Neural progenitor cell (in vitro differentiated cells): Measurements from ENCODE around the gene CD48. TPM values are rescaled to one million over a fixed set of nuclear protein-coding genes. Genes with fewer than 3 reads are reported as not detected.

Source experiments
- DNase-seq: peaks from one replicate; pipeline ENCODE4 v3.0.0-alpha.2; 2016; ENCODE audit warnings: low spot score
- H2AFZ ChIP-seq: fragments of 200-600 bp; sonication (generic); replicated peaks from 2 replicates; pipeline ENCODE4 v1.6.1; 2016; ENCODE audit warnings: antibody characterized with exemption
- H3F3A ChIP-seq: fragments of 200-600 bp; sonication (generic); 2 replicates; pipeline ENCODE4 v1.6.1; 2016; ENCODE audit warnings: antibody characterized with exemption, low read depth
- H3K27ac ChIP-seq: fragments of 200-600 bp; sonication (generic); 2 replicates; pipeline ENCODE4 v1.5.1; 2016; ENCODE audit warnings: mild to moderate bottlenecking
- H3K27me3 ChIP-seq: fragments of 200-600 bp; sonication (generic); 2 replicates; pipeline ENCODE4 v1.6.1; 2016; ENCODE audit warnings: mild to moderate bottlenecking, moderate library complexity
- H3K36me3 ChIP-seq: fragments of 200-600 bp; sonication (generic); 2 replicates; pipeline ENCODE4 v1.5.1; 2016
- H3K4me1 ChIP-seq: fragments of 200-600 bp; sonication (generic); 2 replicates; pipeline ENCODE4 v1.6.1; 2016; ENCODE audit warnings: mixed run types
- H3K4me2 ChIP-seq: fragments of 200-600 bp; sonication (generic); 2 replicates; pipeline ENCODE4 v1.6.1; 2016
- H3K4me3 ChIP-seq: fragments of 200-600 bp; sonication (generic); 2 replicates; pipeline ENCODE4 v1.5.1; 2016
- H3K79me2 ChIP-seq: fragments of 200-600 bp; sonication (generic); 2 replicates; pipeline ENCODE4 v1.6.1; 2016; ENCODE audit warnings: low read depth
- H3K9ac ChIP-seq: fragments of 200-600 bp; sonication (generic); 2 replicates; pipeline ENCODE4 v1.6.1; 2016
- H3K9me3 ChIP-seq: fragments of 200-600 bp; sonication (generic); 2 replicates; pipeline ENCODE4 v1.5.1; 2016; ENCODE audit warnings: low read depth
- H4K20me1 ChIP-seq: fragments of 200-600 bp; sonication (generic); 2 replicates; pipeline ENCODE4 v1.6.1; 2016; ENCODE audit warnings: low read depth
- H3K27ac Mint-ChIP-seq: 3 replicates; pipeline ENCODE4 v1.8.0; 2021; ENCODE audit warnings: mixed read lengths
- H3K27me3 Mint-ChIP-seq: 2 replicates; pipeline ENCODE4 v1.8.0; 2022; ENCODE audit warnings: low read depth, mild to moderate bottlenecking, inconsistent platforms, moderate library complexity, mixed read lengths; ENCODE audit not compliant: insufficient read depth
- H3K36me3 Mint-ChIP-seq: 3 replicates; pipeline ENCODE4 v1.8.0; 2021; ENCODE audit warnings: mixed read lengths
- H3K4me1 Mint-ChIP-seq: 3 replicates; pipeline ENCODE4 v1.8.0; 2021; ENCODE audit warnings: mixed read lengths
- H3K4me3 Mint-ChIP-seq: 3 replicates; pipeline ENCODE4 v1.8.0; 2021; ENCODE audit warnings: mild to moderate bottlenecking, moderate library complexity, mixed read lengths
- H3K9me3 Mint-ChIP-seq: 3 replicates; pipeline ENCODE4 v1.8.0; 2020; ENCODE audit warnings: mixed read lengths
- EZH2 ChIP-seq: fragments of 200-600 bp; sonication (generic); IDR thresholded peaks from 2 replicates; pipeline ENCODE4 v1.6.1; 2017; ENCODE audit warnings: antibody characterized with exemption, mild to moderate bottlenecking, moderate library complexity
- EZH2phosphoT487 ChIP-seq: fragments of 200-600 bp; sonication (generic); IDR thresholded peaks from 2 replicates; pipeline ENCODE4 v1.6.1; 2017; ENCODE audit warnings: antibody characterized with exemption
- total RNA-seq: library from RNA; depleted of rRNA; stranded (reverse); fragments of >200 nt; gene quantifications from 2 replicates; pipeline ENCODE4 v1.2.3, GENCODE V29; 2015; ENCODE audit warnings: low replicate concordance
- TF ChIP-seq, protein P1 (sequence below): fragments of 200-600 bp; sonication (generic); IDR thresholded peaks from 2 replicates; pipeline ENCODE4 v1.5.1; 2017; ENCODE audit warnings: antibody characterized with exemption, mild to moderate bottlenecking

The CD48 gene
- total RNA-seq, 1 donor from 2014 or later: not detected

DNA sequence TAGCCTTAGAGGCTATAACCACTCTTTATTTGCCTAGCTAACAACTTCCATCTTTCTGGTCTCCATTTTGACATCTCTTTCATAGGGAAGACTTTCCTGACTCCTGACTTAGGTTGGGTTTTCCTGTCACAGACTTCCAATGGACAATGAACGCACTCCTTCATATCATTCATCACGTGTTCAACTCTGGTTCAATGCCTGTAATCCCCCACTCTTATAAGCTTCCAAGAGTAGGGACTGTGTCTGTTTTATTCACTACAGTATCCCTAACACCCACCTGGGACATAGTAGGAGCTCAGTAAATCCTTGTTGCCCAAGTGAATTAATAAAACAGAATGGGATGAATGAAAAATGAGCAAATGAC, 69.4 kb downstream of the CD48 start:
- no peaks in the 10 kb centered on the region for H3K9me3 ChIP-seq
- Mint-ChIP-seq H3K4me1 (no peaks in the 10 kb centered on the region), H3K4me3 (no peak overlapping the region), H3K9me3 (no peaks in the 10 kb centered on the region), H3K27ac (no peak overlapping the region), H3K36me3 (no peaks in the 10 kb centered on the region), H3K27me3 (peaks cover 4% of the 10 kb centered on the region)
- no peaks in the 10 kb centered on the region for H3K4me1 ChIP-seq
- no peaks in the 10 kb centered on the region for H3K36me3 ChIP-seq
- no peaks in the 10 kb centered on the region for H3K27me3 ChIP-seq
- H2AFZ ChIP-seq: no peak overlapping the region
- no peak overlapping the region for H3K27ac ChIP-seq
- TF ChIP-seq EZH2 (no peak), EZH2phosphoT487 (no peak)
- TF ChIP-seq, protein P1, sequence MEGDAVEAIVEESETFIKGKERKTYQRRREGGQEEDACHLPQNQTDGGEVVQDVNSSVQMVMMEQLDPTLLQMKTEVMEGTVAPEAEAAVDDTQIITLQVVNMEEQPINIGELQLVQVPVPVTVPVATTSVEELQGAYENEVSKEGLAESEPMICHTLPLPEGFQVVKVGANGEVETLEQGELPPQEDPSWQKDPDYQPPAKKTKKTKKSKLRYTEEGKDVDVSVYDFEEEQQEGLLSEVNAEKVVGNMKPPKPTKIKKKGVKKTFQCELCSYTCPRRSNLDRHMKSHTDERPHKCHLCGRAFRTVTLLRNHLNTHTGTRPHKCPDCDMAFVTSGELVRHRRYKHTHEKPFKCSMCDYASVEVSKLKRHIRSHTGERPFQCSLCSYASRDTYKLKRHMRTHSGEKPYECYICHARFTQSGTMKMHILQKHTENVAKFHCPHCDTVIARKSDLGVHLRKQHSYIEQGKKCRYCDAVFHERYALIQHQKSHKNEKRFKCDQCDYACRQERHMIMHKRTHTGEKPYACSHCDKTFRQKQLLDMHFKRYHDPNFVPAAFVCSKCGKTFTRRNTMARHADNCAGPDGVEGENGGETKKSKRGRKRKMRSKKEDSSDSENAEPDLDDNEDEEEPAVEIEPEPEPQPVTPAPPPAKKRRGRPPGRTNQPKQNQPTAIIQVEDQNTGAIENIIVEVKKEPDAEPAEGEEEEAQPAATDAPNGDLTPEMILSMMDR: no peak
- no peak overlapping the region for H3K4me3 ChIP-seq
- no peak for DNase-seq
- no peaks in the 10 kb centered on the region for H3K79me2 ChIP-seq
- no peaks in the 10 kb centered on the region for H3F3A ChIP-seq
- H4K20me1 ChIP-seq: no peaks in the 10 kb centered on the region
- no peak overlapping the region for H3K9ac ChIP-seq
- H3K4me2 ChIP-seq: no peak overlapping the region

DNA sequence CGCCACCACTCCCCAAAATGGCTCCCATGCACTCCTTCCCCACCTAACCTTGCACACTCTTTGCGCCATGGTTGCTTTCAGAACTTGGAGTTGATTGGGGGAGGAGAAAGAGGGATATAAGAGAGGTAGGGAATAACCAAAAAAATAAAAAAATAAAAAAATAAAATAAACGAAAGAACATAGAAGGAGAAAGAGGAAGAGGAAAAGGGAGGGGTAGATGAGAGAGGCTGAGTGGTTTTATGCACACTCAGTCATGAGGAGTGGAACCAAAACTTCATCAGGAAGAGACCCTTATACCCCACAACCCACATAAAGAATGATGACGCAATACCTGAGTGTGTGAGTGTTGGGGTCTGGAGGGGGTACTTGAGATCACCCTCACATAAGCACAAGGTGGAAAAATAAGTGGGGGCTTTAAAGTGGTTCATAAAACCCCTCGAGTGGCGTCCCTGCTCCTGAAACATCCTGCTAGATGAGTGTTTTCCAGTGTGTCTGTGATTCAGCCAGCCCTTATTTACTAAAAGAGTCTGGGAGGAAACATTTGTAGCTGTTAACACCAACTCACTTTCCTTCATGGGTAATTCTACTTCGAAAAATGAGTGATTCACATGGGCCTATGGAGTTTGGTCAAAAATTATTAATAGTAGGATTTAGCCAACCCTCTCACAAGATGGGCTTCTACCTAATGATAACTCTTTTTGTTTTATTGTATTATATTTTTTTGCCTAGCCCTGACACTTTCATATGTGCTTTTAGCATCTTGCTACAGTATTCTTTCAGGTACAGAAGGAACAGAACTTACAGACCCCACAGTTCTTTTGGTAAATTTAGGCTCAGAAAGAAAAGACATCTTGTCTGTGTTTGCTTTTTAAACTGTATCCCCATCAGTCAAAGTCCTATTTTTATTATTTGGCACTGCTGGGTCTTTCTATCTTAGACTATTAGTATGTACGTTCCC, 70.0 kb downstream of the CD48 start:
- H3K9ac ChIP-seq: no peak overlapping the region
- no peaks in the 10 kb centered on the region for H3K36me3 ChIP-seq
- no peaks in the 10 kb centered on the region for H3K9me3 Mint-ChIP-seq
- H4K20me1 ChIP-seq: no peaks in the 10 kb centered on the region
- H3F3A ChIP-seq: no peaks in the 10 kb centered on the region
- H3K9me3 ChIP-seq: no peaks in the 10 kb centered on the region
- H3K4me3 ChIP-seq: no peak overlapping the region
- H3K27ac ChIP-seq: no peak overlapping the region
- no peaks in the 10 kb centered on the region for H3K4me1 ChIP-seq
- no peaks in the 10 kb centered on the region for H3K4me1 Mint-ChIP-seq
- H3K36me3 Mint-ChIP-seq: no peaks in the 10 kb centered on the region
- no peak overlapping the region for H3K27ac Mint-ChIP-seq
- H2AFZ ChIP-seq: no peak overlapping the region
- no peaks in the 10 kb centered on the region for H3K79me2 ChIP-seq
- TF ChIP-seq, protein P1: no peak
- TF ChIP-seq EZH2 (no peak), EZH2phosphoT487 (no peak)
- H3K4me3 Mint-ChIP-seq: no peak overlapping the region
- no peak for DNase-seq
- H3K4me2 ChIP-seq: no peak overlapping the region
- H3K27me3 ChIP-seq: no peaks in the 10 kb centered on the region
- peaks cover 4% of the 10 kb centered on the region for H3K27me3 Mint-ChIP-seq

DNA sequence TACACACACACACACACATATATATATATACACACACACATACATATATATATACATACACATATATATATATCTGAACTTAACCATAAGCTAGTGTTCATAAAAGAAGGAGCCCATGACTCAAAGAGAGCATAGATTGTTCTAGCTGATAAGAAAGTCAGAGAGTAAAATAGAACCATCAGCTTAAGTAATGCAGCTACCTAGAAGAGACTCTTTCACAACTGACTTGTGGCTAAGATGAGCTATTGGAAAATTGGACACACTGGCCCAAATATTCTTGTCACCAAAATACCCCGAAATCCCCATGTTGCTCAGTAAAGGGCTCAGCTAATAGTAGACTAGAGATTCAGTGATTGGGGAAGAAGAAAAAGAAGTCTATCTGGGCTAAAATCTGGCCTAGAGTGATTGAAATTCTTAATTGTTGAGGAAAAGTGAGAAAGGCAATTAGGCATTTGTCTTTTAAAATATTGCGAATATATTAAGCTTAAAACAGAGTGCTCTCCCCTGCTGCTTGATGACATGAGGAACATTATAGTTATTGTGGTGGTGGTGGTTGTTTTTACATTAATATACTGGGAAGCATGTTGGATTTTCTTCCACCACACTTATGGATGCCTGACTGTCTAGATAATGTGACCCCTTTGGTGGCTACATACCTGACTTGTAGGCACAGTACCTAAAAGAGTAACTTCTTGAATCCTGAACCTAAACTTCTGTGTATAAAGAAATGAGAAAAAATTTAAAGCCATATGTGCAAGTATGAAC, 71.1 kb downstream of the CD48 start:
- TF ChIP-seq, protein P1: no peak
- TF ChIP-seq EZH2phosphoT487 (no peak), EZH2 (no peak)

More for the DNA sequence above, 71.1 kb downstream of the CD48 start:
- no peaks in the 10 kb centered on the region for H3K27me3 ChIP-seq
- no peak overlapping the region for H3K9ac ChIP-seq
- H3K27ac ChIP-seq: no peak overlapping the region
- no peaks in the 10 kb centered on the region for H3K79me2 ChIP-seq
- no peaks in the 10 kb centered on the region for H3K36me3 ChIP-seq
- H3K4me3 ChIP-seq: no peak overlapping the region
- no peak overlapping the region for H3K4me3 Mint-ChIP-seq
- no peaks in the 10 kb centered on the region for H3F3A ChIP-seq
- no peak overlapping the region for H3K4me2 ChIP-seq
- no peaks in the 10 kb centered on the region for H4K20me1 ChIP-seq
- no peaks in the 10 kb centered on the region for H3K4me1 Mint-ChIP-seq
- peaks cover 2% of the 10 kb centered on the region for H3K27me3 Mint-ChIP-seq
- H3K9me3 Mint-ChIP-seq: no peaks in the 10 kb centered on the region
- H3K4me1 ChIP-seq: no peaks in the 10 kb centered on the region
- H2AFZ ChIP-seq: no peak overlapping the region
- no peak overlapping the region for H3K27ac Mint-ChIP-seq
- DNase-seq: no peak
- H3K9me3 ChIP-seq: no peaks in the 10 kb centered on the region
- no peaks in the 10 kb centered on the region for H3K36me3 Mint-ChIP-seq
